HG03575 (cell line): ENCODE data around the gene LHFPL5.

Experiments
- ATAC-seq: cut with Tn5 transposase; IDR thresholded peaks from one replicate; pipeline ENCODE4 v1.9.1; 2021; ENCODE audit not compliant: unreplicated experiment, insufficient number of reproducible peaks, low FRiP score; ENCODE audit errors: extremely low read depth

The LHFPL5 gene

DNA sequence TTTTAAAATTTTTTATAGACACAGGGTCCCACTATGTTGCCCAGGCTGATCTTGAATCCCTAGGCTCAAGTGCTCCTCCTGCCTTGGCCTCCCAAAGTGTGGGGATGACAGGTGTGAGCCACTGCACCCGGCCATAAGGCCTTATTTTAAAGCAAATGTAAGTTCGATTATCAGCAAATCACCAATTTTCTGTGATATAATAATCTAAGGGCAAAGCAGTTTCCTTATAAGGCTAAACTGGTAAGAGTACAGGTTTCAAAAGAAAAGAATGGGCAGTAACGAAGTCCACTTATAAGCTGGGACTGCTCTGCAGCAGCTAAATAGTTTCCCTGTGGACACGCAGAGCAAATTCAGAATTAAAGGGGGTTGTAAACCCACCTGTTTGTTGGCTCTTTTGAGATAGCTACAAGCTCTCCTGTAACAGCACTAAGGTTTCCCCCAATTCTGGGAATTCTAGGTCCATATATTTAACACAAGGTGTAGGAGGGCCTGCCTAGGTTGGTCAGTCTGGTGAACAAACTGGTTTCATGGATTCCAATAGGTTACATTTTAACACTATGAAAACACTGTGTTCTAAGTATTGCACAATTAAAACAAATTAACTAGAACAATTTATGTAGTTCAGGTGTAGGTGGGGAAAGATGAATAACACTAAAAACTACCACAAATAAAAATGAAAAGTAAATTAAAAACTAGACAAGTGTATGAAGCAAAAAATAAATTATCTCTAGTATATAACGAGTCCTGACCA, 26.3 kb downstream of the LHFPL5 start:
- ATAC-seq = no peak

DNA sequence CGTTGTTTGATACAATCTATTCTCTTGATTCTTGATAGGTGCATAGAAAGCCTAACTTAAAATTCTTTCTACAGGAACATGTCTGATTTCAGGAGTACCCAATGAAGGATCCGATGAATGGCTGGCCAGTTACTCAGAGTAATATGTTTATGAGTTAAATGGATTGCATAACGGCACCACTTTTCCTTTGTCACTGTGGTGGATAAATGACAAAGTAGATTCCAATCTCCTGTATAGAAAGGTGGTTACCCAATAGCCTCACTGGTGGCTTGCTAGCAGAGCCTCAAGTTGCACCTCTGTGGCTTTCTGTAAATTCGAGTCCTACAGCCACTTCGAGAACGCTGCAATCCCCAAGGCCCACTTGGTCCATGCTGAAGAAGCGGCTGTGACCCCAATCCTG, 28.4 kb downstream of the LHFPL5 start:
- ATAC-seq = no peak

DNA sequence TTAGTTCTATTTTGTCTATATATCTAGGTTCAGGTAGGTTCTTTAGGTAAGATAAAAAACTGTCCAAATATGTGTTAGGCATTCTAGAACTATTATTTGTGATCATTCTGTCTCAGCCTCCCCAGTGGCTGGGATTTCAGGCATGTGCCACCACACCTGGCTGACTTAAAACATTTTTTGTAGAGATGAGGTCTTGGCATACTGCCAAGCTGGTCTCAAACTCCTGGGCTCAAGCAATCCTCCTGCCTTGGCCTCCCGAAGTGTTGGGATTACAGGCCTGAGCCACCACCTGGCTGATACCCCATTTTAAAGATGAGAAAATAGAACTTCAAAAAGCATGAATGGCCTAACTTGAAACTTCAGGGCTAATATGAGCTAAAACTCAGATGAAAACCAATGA, 33.9 kb downstream of the LHFPL5 start:
- no peak for ATAC-seq

DNA sequence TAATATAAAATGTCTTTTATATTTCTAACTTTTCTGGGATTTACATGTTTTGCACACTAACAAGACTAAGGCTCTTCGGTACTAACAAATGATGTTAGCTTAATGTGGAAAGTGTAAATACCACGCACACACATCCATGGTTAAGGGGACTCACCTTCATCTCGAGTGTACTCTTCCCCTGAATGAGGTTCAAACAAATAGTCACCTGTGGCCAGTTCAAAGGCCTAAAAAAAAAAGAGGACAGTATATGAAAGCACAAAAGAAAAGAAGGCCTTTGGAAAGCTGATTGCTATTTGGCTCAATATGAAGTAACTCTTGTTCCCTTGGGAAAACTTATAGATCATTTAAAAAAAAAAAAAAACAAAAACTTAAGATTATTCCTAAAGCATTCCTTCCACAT, 37.2 kb downstream of the LHFPL5 start:
- ATAC-seq = no peak

DNA sequence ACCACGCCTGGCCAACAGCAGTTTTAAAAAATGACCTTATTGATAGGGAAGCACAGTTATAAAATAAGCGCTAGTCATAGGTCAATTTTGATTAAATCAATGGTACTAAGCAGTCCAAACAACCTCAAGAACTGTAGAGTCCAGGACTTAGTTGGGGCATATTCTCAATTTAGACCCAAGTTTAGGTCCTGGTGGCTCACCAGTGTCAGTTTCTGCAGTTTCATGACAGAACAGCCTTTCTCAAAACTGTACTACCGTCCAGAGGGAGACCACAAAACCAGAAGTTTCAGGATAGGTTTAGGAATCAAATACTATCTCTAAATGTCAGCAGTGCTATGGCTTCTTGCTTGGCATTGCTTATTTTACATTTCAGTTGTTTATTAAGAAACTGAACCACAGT, 39.1 kb downstream of the LHFPL5 start:
- ATAC-seq = no peak

DNA sequence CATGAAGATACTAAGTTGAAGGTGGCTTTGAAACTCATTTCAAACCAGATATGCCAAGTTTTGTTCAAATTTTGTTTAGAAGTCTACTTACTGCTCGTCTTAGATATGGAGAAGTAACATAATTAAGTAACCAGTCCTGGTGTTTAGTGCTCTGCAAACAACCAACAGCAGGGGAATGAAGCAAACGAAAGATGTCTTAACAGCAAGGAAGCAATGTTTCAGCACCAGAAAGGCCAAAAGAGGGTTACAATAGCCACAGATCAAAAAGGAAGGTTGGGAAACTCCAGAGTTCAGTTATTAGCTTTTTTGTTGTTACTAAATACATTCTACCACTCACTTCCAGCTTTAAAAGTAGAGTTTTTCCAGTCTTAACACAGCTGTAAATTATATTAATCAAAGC, 45.1 kb downstream of the LHFPL5 start:
- no peak for ATAC-seq

DNA sequence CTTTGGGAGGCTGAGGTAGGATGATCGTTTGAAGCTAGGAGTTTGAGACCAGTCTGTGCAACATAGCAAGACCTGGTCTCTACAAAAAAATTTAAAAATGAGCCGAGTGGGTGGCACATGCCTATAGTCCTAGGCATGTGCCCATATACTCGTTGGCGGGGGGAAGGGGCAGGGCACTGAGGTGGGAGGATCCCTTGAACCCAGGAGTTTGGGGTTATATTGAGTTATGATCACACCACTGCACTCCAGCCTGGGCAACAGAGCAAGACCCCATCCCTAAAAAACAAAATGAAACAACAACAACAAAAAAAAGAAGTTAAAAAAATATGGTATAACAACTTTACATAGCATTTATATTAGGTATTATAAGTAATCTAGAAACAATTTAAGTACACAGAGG, 47.8 kb downstream of the LHFPL5 start:
- no peak for ATAC-seq

DNA sequence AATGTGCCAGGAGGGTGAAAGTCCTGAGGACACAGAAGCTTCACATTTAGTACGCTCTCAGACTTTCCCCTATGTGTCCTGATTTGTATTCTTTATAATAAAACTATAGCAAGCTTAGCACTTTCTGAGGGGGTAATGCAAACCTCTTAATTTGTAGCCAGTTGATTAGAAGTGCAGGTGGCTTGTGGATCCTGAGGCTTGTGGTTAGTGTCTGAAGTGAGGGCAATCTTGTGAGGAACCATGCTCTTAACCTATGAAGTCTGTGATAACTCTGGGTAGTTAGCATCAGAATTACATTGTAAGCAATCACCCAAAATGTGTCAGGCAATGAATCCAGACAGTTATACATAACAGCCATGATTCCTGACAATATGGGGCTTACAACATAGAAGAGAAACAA, 51.1 kb downstream of the LHFPL5 start:
- no peak for ATAC-seq

DNA sequence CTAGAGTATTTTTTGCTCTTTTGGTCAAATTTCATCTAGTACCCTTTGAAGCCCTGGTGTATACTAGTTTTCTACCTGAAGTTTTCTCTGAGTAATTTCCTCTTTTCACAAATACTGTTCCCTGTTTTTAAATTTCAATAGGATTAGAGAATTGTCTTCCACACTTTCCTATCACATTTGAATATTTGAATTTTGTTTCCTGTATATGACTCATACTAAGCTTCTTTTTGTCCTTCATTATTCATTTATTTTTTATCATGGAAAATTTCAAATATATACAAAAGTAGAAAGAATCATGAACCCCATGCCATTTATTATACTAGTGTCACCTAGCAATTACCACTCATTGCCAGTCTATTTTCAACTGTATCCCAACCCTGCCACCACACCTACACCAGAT, 52.7 kb downstream of the LHFPL5 start:
- no peak for ATAC-seq

DNA sequence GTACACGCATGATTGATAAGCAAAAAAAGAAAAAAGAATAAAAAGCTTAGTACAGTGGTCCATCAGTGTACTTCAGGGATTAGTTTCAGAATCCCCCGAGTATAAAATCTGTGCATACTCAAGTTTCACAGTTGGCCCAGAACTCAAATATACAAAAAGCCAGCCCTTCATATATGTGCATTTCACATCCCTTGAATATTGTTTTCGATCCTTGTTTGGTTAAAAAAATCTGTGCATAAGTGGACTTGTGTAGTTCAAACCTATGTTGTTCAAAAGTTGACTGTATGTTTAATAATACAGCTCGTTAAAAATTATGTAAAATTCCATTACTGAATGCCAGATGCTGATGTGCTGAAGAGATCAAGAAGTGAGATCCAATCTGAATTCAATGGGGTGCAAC, 54.2 kb downstream of the LHFPL5 start:
- no peak for ATAC-seq
